SK-N-DZ (cell line): ENCODE measurements around the gene ATF2.
"Not testable (repeated sequence)": the region's sequence is repeated elsewhere in the genome, so short reads cannot be mapped to it uniquely, and the experiment has no call there.

Experiments
- DNase-seq: peaks from one replicate; pipeline ENCODE4 v3.0.0-alpha.2; 2015; ENCODE audit warnings: low spot score

Gene ATF2

DNA sequence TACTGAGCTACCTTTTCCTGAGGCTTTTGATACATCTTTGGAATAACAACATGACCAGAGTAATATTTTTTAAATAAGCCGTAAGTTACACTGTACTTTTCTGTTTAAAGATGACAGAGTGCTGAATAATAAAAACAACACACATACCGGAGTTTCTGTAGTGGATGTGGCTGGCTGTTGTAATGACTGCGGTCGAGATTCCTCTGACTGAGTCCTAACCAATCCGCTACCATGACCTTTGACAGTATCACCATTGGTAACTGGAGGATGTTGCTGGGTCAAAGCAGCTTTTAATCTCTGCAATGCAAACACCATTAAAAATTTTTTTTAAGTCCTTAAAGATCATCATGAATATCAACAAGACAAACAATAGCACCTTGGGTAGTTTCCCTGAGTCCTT, 70.7 kb downstream of the ATF2 start:
- no peak for DNase-seq

DNA sequence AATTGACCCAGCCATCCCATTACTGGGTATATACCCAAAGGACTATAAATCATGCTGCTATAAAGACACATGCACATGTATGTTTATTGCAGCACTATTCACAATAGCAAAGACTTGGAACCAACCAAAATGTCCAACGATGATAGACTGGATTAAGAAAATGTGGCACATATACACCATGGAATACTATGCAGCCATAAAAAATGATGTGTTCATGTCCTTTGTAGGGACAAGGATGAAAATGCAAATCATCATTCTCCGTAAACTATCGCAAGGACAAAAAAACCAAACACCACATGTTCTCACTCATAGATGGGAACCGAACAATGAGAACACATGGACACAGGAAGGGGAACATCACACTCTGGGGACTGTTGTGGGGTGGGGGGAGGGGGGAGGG, 83.9 kb downstream of the ATF2 start:
- not testable (repeated sequence) for DNase-seq

DNA sequence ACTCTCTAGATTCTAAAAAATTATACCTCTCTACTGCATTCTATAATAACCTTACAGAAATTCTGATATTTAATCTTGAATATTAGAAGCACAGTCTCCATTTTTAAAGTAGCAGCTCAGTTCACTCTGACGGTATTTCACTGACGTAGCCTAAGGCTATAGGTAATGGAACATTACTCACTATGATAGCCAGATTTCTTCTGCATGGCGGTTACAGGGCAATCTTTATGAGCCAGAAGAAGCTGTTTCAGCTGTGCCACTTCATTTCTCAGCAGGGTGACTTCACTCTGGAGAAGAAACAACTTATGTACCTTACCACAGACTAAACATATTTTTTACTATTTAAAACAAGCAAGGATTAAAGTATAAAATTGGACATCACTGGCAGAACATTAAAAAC, 87.5 kb downstream of the ATF2 start:
- no peak for DNase-seq

GRCh38 chr2:175076272-175076671, 91.7 kb downstream of the ATF2 start:
- DNase-seq, result no peak

GRCh38 chr2:175074478-175074877, 93.5 kb downstream of the ATF2 start:
- no peak for DNase-seq

DNA sequence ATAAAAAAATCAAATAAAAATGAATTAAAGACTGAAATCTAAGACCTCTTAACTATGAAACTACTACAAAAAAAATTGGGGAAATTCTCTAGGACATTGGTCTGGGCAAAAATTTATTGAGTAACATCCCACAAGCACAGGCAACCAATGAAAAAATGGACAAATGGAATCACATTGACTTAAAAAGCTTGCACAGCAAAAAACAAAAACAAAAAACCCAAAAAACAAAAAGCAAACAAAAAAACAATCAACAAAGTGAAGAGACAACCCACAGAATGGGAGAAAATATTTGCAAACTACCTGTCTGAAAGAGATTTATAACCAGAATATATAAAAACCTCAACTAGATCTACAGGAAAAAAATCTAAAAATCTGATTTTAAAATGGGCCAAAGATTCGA, 99.5 kb downstream of the ATF2 start:
- no peak for DNase-seq

DNA sequence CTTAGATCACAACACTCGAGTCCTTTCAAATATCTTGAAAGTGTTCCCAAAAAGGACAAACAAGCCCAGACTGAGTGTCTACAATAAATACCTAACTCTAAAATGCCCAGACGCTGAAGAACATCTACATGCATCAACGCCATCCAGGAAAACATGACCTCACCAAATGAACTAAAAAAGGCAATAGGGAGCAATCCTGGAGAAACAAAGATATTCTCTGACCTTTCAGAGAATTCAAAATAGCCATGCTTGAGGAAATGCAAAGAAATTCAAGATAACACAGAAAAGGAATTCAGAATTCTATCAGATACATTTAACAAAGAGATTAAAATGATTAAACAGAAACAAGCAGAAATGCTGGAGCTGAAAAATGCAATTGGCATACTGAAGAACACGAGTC, 101.6 kb downstream of the ATF2 start:
- no peak for DNase-seq

- DNase-seq, result no peak
These were observed 103.2 kb downstream of the ATF2 start for GRCh38 chr2:175064797-175065196.

- no peak for DNase-seq
These were observed 104.3 kb downstream of the ATF2 start for GRCh38 chr2:175063741-175064140.

DNA sequence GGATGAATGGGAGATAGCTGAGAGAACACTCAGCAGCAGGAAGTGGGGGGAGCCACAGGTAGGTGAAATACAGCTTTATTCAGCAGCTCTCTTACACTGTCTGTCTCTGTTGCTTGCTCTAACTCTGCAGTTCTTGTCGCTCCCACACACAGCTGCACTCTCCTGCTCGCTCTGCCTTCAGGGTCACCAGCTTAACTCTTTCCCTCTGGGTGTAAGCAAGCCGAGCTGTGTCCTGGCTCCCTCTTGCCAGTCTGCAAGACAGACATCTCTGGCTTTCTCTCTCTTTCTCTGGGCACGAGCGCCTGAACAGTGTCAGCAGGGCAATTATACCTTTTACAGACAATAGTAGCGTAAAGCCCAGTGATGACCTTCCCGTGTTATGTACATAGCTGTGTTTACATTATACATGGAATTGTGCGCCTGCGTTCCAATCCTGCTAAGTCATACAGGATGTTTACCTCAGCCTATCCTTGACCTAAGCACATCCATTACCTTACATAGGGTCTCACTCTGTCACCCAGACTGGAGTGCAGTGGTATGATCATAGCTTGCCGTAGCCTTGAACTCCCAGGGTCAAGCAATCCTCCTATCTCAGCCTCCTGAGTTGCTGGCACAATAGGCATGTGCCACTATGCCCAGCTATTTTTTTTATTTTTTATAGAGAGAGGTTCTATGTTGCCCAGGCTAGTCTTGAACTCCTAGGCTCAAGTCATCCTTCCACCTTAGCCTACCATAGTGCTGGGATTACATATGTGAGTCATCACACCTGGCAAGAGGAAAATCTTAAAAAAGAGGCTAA, 105.0 kb downstream of the ATF2 start:
- no peak for DNase-seq

- DNase-seq, result no peak
These were observed 110.8 kb downstream of the ATF2 start for GRCh38 chr2:175057078-175057685.

GRCh38 chr2:175055993-175056392, 112.0 kb downstream of the ATF2 start:
- DNase-seq, result no peak

DNA sequence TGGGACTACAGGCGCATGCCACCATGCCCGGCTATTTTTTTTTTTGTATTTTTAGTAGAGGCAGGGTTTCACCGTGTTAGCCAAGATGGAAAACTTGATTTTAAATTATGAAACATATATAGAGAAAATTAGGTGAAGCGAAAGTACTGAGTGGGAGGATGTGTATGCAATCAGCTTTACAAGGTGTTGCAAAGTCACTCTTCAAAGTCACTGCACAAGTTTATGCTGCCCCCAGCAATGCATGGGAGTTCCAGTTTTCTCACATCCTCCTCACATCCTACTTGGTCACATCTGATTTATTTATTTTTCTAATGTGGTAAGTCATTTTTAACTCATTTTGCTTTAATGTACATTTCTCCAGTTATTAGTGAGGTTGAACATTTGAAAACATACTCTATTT, 113.7 kb downstream of the ATF2 start:
- no peak for DNase-seq

DNA sequence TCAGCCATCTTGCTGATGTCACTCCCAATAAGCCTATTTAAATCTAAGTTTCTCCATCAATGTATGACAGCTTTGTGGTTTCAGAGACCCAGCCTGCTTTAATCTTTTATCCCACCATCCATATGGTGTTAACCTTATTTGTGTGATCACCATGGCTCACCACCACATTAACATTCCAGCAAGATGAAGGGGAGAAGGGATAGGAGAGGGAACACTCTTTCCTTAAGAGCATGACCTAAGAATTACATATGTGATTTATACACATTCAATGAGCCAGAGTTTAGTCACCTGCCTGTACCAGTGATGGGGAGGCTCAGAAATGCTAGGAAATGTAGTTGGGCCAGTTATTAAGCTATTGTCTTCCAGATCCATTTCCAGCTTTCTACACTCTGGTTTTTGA, 118.3 kb downstream of the ATF2 start:
- DNase-seq, result no peak

DNA sequence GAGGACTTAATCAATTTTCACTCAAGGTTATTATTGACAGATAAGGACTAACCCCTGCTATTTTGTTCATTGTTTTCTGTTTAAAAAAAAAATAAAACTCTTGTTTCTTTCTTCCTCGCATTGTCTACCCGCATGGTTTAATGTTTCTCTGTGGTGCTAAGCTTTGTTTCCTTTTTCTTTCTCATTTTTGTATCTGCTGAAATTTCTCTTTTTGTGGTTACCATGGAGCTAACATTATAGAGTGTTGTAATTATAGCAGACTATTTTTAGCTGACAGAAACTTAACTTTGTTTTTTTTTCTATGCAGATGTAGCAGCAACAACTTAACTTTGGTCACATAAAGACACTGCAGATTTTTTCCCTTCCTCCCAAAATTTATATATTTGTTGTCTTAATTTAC, 119.7 kb downstream of the ATF2 start:
- no peak for DNase-seq

DNA sequence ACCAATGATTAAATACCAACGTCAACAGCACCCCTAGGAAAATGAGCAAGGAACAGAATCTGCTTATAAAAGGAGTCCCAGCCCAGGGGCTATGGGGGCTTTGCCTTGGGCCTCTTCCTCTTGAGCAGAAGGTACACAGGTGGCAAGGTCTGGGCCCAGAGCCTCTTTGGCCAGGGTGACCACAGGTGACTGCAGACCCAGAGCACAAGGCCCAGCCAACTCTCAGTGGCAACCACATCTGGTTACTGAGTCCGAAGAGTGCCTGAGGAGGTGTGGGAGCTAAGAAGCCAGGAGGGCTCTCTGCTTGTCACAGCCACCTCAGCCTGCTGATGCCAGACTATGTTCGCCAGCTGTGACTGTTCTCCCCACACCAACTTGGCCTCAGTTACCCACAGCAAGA, 128.5 kb downstream of the ATF2 start:
- DNase-seq, result no peak

- no peak for DNase-seq
These were observed 129.0 kb downstream of the ATF2 start for GRCh38 chr2:175039031-175039430.

DNA sequence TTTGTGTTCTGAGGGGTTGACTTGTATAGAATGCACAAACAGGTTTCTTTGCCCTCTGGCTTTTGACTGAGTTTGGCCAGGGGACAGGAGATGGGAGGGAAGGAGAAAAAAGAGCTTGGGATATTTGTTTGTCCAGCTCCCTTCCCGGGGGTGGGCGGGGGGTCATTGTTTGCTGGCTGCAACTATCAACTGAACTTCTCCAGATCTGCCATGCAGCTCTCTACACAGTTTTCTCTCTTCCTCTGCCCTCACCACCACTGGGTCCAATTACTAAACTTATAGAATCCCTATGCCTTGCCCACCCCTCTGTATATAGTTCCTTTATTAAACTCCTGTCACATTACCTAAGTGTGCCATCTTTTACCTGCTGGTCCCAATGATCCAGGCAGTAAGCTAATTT, 130.1 kb downstream of the ATF2 start:
- no peak for DNase-seq

- peak; percentile 16 for DNase-seq
These were observed 131.4 kb downstream of the ATF2 start for GRCh38 chr2:175036582-175037018.

DNA sequence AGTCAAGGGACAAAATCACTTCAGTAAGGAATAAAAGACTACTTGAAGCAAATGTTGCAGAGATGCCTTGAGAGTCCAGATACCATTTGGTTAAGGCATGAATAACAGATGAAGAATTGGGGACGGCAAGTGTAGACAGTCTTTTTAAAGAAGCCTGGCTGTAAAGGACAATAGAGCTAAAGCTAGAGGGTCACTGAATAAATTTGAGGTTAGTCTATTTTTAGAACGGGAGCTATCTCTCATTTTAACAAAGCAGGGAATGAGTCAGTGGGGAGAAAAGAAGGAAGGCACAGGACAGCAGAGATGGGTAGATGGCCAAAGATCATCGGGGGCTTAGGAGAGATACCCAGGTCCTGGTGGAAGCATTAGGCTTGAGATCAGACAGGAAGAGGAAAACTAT, 132.2 kb downstream of the ATF2 start:
- no peak for DNase-seq

DNA sequence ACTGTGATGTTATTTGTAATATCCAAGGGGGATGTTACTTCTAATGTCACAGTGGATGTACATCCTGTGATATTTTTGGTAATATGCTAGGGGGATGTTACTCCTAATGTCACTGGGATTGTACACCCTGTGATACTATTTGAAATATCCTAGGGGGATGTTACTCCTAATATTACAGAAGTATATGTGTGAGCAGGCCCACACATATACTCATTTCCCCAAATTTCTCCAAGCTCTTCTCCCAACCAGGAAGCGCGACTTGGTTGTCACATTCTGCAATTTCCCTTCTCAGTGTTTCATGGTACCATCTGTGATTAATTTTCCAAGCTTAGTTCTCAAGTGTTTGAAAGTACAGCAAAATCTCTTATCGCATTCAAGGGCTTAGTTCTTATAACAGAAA, 133.3 kb downstream of the ATF2 start:
- DNase-seq, result no peak

DNA sequence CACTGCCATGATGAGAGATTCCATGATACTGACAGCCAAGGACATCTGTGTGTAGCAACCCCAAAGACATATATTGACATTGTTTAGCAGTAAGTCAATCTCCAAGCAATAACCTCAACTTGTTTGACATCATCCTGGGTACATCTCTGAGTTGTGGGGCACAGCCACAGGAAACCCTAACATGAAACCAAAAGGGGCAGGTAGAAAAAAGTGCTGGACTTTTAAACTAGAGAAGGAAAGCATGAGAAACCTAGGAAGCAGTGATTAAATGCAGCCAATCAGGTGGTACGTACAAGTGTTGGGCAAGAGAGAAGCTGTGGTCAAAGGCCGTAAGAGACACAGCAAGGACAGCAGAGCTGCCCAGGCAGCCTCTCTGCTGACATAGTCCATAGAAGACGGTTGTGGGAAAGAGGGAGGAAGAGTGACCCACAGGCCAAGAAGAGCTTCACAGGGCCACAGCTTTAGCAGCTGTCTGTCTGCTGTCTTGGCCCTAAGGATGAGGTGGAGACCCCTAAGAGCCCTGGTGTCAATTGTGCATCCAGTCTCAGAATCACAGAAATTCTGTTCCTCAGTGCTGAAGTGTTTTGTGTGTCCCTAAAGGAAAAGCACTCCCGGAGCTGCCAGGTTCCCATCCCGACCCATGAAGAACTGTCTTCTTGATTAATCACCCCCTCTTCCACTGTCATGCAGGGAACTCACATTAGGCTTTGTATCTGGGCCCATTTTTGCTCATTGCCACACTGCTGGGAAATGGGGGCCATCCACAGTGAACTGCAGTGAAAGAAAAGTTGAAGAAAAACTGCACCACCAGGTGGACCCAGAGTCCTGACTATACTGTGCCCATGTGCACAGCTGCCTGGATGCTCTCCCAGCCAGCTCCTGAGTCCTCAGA, 137.4 kb downstream of the ATF2 start:
- peak; percentile 59 for DNase-seq
